NCI-H128 (cell line): ENCODE results near the gene YTHDF1.
"Not testable (repeated sequence)": the region's sequence is repeated elsewhere in the genome, so short reads cannot be mapped to it uniquely, and the experiment has no call there.

Source experiments
- DNase-seq: peaks from one replicate; lab custom pipeline; 2025; ENCODE audit not compliant: unreplicated experiment; lab: John Stamatoyannopoulos, UW

YTHDF1 gene

GRCh38 chr20:63173552-63174191 is 42.3 kb downstream of the YTHDF1 start:
- no peak for DNase-seq

GRCh38 chr20:63172726-63173125 is 43.2 kb downstream of the YTHDF1 start:
- no peak for DNase-seq

- no peak for DNase-seq
These were observed 43.9 kb downstream of the YTHDF1 start for GRCh38 chr20:63171991-63172390.

- no peak for DNase-seq
These were observed 46.2 kb downstream of the YTHDF1 start for GRCh38 chr20:63169681-63170080.

GRCh38 chr20:63168861-63169260 is 47.1 kb downstream of the YTHDF1 start:
- no peak for DNase-seq

GRCh38 chr20:63167918-63168520 is 47.9 kb downstream of the YTHDF1 start:
- DNase-seq: no peak

- no peak for DNase-seq
These were observed 48.7 kb downstream of the YTHDF1 start for GRCh38 chr20:63167026-63167917.

- DNase-seq: no peak
These were observed 49.5 kb downstream of the YTHDF1 start for GRCh38 chr20:63166193-63167020.

GRCh38 chr20:63165356-63166192 is 50.4 kb downstream of the YTHDF1 start:
- no peak for DNase-seq

- no peak for DNase-seq
These were observed 51.2 kb downstream of the YTHDF1 start for GRCh38 chr20:63164484-63165355.

GRCh38 chr20:63163596-63164483 is 52.1 kb downstream of the YTHDF1 start:
- no peak for DNase-seq

- no peak for DNase-seq
These were observed 52.8 kb downstream of the YTHDF1 start for GRCh38 chr20:63163171-63163570.

GRCh38 chr20:63162206-63162795 is 53.6 kb downstream of the YTHDF1 start:
- DNase-seq: no peak

GRCh38 chr20:63161176-63161651 is 54.7 kb downstream of the YTHDF1 start:
- no peak for DNase-seq

- no peak for DNase-seq
These were observed 55.2 kb downstream of the YTHDF1 start for GRCh38 chr20:63160641-63161175.

GRCh38 chr20:63159826-63160640 is 55.9 kb downstream of the YTHDF1 start:
- DNase-seq: no peak

- not testable (repeated sequence) for DNase-seq
These were observed 56.7 kb downstream of the YTHDF1 start for GRCh38 chr20:63159251-63159650.
